ENCODE measurements around the gene DGUOK. TPM values are rescaled to one million over a fixed set of nuclear protein-coding genes. Genes with fewer than 3 reads are reported as not detected.

DGUOK gene
- total and polyA plus RNA-seq, 10 of the 15 experiments (the other 5 are each of a cell fraction or from before 2014, with no cell fraction given), result 64.4 to 234 (median 91.4) TPM

DNA sequence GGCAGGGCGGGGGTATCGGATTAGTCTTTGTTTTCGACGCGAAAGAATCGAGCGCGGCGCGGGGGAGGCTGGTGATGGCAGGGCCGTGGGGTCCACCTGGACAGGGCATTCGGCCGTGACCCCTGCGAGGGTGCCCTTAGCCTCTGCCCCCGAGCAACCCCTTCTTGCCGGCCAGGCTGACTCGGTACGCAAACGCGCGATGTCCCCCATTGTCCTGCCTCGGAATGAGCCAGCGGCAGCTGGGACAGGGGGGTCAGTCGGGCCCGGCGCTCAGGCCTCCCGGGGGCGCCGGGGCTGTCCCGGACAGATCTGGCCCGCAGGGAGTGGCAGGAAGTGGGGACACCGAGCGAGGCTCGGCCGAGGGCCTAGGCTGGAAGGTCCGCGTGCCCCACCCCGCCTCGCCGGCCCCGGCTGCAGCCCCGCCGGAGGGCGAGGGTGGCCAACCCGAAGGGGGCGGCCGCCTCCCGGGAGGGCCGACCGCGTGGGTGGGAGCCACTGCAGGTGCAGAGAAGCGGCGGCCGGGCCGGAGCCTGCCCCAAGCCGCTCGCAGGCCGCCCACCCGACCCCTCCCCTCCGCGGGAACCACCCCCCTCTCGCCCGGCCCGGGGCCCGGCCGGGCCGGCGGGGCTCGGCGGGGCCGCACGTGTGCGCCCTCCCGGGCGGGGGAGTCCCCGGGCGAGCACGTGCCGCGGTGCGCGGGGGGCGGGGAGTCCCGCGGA, 57.7 kb downstream of the DGUOK start, which contains the start of gene TET3 (continued):
- no peak for TF ChIP-seq CREM (IDR thresholded peaks at IDR 0.05; ENCODE audit: low read depth)
- TF ChIP-seq LARP7 (IDR thresholded peaks at IDR 0.05), result peak; percentile 53; the same call in 1 of the 2 replicates
- TF ChIP-seq POLR2AphosphoS5 (IDR thresholded peaks at IDR 0.05; ENCODE audit: low read length), result no peak
- no peak for TF ChIP-seq HDGF (IDR thresholded peaks at IDR 0.05)
- TF ChIP-seq, protein P1, sequence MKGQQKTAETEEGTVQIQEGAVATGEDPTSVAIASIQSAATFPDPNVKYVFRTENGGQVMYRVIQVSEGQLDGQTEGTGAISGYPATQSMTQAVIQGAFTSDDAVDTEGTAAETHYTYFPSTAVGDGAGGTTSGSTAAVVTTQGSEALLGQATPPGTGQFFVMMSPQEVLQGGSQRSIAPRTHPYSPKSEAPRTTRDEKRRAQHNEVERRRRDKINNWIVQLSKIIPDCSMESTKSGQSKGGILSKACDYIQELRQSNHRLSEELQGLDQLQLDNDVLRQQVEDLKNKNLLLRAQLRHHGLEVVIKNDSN (IDR thresholded peaks at IDR 0.05; ENCODE audit: borderline replicate concordance, extremely low read length, insufficient read depth, low read depth, low read length), result peak; percentile 77
- TF ChIP-seq, protein P2, sequence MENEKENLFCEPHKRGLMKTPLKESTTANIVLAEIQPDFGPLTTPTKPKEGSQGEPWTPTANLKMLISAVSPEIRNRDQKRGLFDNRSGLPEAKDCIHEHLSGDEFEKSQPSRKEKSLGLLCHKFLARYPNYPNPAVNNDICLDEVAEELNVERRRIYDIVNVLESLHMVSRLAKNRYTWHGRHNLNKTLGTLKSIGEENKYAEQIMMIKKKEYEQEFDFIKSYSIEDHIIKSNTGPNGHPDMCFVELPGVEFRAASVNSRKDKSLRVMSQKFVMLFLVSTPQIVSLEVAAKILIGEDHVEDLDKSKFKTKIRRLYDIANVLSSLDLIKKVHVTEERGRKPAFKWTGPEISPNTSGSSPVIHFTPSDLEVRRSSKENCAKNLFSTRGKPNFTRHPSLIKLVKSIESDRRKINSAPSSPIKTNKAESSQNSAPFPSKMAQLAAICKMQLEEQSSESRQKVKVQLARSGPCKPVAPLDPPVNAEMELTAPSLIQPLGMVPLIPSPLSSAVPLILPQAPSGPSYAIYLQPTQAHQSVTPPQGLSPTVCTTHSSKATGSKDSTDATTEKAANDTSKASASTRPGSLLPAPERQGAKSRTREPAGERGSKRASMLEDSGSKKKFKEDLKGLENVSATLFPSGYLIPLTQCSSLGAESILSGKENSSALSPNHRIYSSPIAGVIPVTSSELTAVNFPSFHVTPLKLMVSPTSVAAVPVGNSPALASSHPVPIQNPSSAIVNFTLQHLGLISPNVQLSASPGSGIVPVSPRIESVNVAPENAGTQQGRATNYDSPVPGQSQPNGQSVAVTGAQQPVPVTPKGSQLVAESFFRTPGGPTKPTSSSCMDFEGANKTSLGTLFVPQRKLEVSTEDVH (IDR thresholded peaks at IDR 0.05; ENCODE audit: low read depth, partially characterized antibody), result no peak
- TF ChIP-seq, protein P3, sequence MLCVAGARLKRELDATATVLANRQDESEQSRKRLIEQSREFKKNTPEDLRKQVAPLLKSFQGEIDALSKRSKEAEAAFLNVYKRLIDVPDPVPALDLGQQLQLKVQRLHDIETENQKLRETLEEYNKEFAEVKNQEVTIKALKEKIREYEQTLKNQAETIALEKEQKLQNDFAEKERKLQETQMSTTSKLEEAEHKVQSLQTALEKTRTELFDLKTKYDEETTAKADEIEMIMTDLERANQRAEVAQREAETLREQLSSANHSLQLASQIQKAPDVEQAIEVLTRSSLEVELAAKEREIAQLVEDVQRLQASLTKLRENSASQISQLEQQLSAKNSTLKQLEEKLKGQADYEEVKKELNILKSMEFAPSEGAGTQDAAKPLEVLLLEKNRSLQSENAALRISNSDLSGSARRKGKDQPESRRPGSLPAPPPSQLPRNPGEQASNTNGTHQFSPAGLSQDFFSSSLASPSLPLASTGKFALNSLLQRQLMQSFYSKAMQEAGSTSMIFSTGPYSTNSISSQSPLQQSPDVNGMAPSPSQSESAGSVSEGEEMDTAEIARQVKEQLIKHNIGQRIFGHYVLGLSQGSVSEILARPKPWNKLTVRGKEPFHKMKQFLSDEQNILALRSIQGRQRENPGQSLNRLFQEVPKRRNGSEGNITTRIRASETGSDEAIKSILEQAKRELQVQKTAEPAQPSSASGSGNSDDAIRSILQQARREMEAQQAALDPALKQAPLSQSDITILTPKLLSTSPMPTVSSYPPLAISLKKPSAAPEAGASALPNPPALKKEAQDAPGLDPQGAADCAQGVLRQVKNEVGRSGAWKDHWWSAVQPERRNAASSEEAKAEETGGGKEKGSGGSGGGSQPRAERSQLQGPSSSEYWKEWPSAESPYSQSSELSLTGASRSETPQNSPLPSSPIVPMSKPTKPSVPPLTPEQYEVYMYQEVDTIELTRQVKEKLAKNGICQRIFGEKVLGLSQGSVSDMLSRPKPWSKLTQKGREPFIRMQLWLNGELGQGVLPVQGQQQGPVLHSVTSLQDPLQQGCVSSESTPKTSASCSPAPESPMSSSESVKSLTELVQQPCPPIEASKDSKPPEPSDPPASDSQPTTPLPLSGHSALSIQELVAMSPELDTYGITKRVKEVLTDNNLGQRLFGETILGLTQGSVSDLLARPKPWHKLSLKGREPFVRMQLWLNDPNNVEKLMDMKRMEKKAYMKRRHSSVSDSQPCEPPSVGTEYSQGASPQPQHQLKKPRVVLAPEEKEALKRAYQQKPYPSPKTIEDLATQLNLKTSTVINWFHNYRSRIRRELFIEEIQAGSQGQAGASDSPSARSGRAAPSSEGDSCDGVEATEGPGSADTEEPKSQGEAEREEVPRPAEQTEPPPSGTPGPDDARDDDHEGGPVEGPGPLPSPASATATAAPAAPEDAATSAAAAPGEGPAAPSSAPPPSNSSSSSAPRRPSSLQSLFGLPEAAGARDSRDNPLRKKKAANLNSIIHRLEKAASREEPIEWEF (IDR thresholded peaks at IDR 0.05; ENCODE audit: insufficient replicate concordance, low read depth, low read length), result no peak
- no peak for TF ChIP-seq SMARCA5 (IDR thresholded peaks at IDR 0.05)
- TF ChIP-seq CEBPB (IDR thresholded peaks at IDR 0.05; ENCODE audit: borderline replicate concordance in 1 of 2, low read depth in 2 of 2, low read length in 2 of 2), result no peak
- TF ChIP-seq, protein P4, sequence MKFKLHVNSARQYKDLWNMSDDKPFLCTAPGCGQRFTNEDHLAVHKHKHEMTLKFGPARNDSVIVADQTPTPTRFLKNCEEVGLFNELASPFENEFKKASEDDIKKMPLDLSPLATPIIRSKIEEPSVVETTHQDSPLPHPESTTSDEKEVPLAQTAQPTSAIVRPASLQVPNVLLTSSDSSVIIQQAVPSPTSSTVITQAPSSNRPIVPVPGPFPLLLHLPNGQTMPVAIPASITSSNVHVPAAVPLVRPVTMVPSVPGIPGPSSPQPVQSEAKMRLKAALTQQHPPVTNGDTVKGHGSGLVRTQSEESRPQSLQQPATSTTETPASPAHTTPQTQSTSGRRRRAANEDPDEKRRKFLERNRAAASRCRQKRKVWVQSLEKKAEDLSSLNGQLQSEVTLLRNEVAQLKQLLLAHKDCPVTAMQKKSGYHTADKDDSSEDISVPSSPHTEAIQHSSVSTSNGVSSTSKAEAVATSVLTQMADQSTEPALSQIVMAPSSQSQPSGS (IDR thresholded peaks at IDR 0.05; ENCODE audit: low read length), result no peak
- no peak for TF ChIP-seq CREB1 (IDR thresholded peaks at IDR 0.05; ENCODE audit: low read depth)
- no peak for TF ChIP-seq JUND (IDR thresholded peaks at IDR 0.05; ENCODE audit: low read depth, low read length)

Data from GM12878 (cell line).